Naive thymus-derived CD8-positive, alpha-beta T cell (primary cell): ENCODE data around the gene HRK. TPM values are rescaled to one million over a fixed set of nuclear protein-coding genes. Genes with fewer than 3 reads are reported as not detected.

Experiments used
- ATAC-seq, 2 donors: fragments of 150-1000 bp; cut with Tn5 transposase in 1 of 2; sonication (Bioruptor Pico), chemical (Tn5 transposase) in 1 of 2; 1 replicate in 1 of 2; 2 replicates in 1 of 2; pipeline ENCODE4 v1.10.0; 2021; ENCODE audit warnings: mild to moderate bottlenecking in 2 of 2, moderate library complexity in 2 of 2
- POLR2A ChIA-PET: fragments of 350-600 bp; sonication (Branson Sonifier 250); formaldehyde crosslinking; loops from one replicate; lab custom pipeline; 2021; ENCODE audit warnings: antibody characterized with exemption; lab: Charles Lee
- DNase-seq, 10 donors: peaks; one replicate each; pipeline versions ENCODE4 v3.0.0 to v3.0.0-alpha.2; 2020 to 2022
- H3K27ac Mint-ChIP-seq, 10 donors: one replicate each; pipeline ENCODE4 v1.8.0; 2020 to 2022; ENCODE audit warnings: mild to moderate bottlenecking in 10 of 10, mixed read lengths in 10 of 10, moderate library complexity in 4 of 10, inconsistent platforms in 1 of 10
- H3K27me3 Mint-ChIP-seq, 5 donors: one replicate each; pipeline ENCODE4 v1.8.0; 2021 to 2022; ENCODE audit warnings: mixed read lengths in 5 of 5
- H3K36me3 Mint-ChIP-seq, 3 donors: one replicate each; pipeline ENCODE4 v1.8.0; 2020 to 2022; ENCODE audit warnings: mixed read lengths in 3 of 3, mild to moderate bottlenecking in 2 of 3, inconsistent platforms in 1 of 3
- H3K4me1 Mint-ChIP-seq, 4 donors: one replicate each; pipeline ENCODE4 v1.8.0; 2021 to 2022; ENCODE audit warnings: mixed read lengths in 4 of 4
- H3K4me3 Mint-ChIP-seq, 10 donors: one replicate each; pipeline ENCODE4 v1.8.0; 2020 to 2022; ENCODE audit warnings: mild to moderate bottlenecking in 10 of 10, mixed read lengths in 10 of 10, moderate library complexity in 6 of 10, inconsistent platforms in 1 of 10
- H3K9me3 Mint-ChIP-seq, 9 donors: one replicate each; pipeline ENCODE4 v1.8.0; 2020 to 2022; ENCODE audit warnings: mixed read lengths in 9 of 9, mild to moderate bottlenecking in 3 of 9, inconsistent platforms in 1 of 9, moderate library complexity in 1 of 9
- polyA plus RNA-seq, 3 donors: library from polyadenylated mRNA; unstranded; fragments of 300-500 nt; fragmentation: Illumina TruSeq; gene quantifications; one replicate each; pipeline ENCODE4 v1.2.3, GENCODE V29; 2021
- total RNA-seq, 8 experiments: library from RNA in 2 of 8; stranded (reverse) in 2 of 8; gene quantifications; one replicate each; pipeline ENCODE4 v1.2.3 and lab custom pipeline; 2021 to 2026

The HRK gene
- total and polyA plus RNA-seq, 5 experiments from 2014 or later = 0.13 to 0.30 TPM; not detected in 3

DNA sequence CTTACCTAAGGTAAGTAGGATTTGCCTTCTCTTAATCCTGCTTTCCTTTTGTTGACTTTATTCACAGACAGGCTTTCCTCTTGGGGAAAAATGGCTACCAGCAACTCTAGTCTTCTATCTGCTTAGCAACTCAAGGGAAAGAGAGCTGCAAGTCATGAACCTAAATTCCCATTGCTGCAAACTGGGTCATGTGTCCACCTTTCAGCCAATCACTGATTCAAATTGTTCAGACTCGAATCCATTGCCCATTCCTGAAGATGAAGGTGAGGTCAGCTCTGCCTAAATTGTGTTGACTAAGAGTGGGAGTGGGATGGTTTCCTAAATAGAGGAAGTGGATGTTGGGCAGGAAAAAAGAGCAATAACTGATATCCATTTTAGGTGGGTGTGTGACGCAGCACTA lies 37.2 kb upstream of the HRK start:
- H3K36me3 Mint-ChIP-seq = peaks cover 0 to 15% (median 8%) of the 10 kb centered on the region in 3 donors
- POLR2A ChIA-PET = no interaction called here
- H3K9me3 Mint-ChIP-seq = no peaks in the 10 kb centered on the region

DNA sequence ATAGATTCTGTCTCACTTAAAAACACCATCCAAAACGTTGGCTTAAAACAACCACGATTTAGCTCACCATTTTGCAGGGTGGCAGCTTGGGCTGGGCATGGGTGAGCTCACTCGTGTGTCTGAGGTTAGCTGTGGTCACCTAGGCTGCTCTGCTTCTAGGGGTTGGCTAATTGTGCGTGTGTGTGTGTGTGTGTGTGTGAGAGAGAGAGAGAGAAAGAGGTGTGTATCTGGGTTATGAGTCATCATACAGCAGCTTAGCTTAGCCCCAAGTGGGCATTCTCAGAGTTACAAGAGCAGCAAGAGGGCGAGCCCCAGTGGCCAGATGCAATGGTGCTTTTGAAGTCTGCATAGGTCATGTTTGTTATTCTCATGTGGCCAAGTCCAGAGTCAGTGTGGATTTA lies 35.5 kb upstream of the HRK start:
- peak overlapping the region in 2 of 10 donors; percentile 73 to 84 for H3K27ac Mint-ChIP-seq
- no peaks in the 10 kb centered on the region for H3K9me3 Mint-ChIP-seq
- H3K27me3 Mint-ChIP-seq = no peaks in the 10 kb centered on the region
- peak in 2 of 10 donors; percentile 29 to 30 for DNase-seq
- peak in 1 of 2 donors; percentile 28 for ATAC-seq
- H3K36me3 Mint-ChIP-seq = peaks cover 0 to 15% (median 8%) of the 10 kb centered on the region in 3 donors
- H3K4me3 Mint-ChIP-seq = peak overlapping the region in 2 of 10 donors; percentile 29 to 72
- H3K4me1 Mint-ChIP-seq = peaks cover 38 to 84% (median 82%) of the 10 kb centered on the region in 4 donors
- POLR2A ChIA-PET = no interaction called here

More for the DNA sequence above, 37.2 kb upstream of the HRK start:
- Mint-ChIP-seq H3K27ac (peak overlapping the region in 2 of 10 donors; percentile 26 to 37), H3K27me3 (no peaks in the 10 kb centered on the region), H3K4me1 (peaks cover 39 to 83% (median 81%) of the 10 kb centered on the region in 4 donors), H3K4me3 (no peak overlapping the region)
- DNase-seq (no peak), ATAC-seq (no peak)

DNA sequence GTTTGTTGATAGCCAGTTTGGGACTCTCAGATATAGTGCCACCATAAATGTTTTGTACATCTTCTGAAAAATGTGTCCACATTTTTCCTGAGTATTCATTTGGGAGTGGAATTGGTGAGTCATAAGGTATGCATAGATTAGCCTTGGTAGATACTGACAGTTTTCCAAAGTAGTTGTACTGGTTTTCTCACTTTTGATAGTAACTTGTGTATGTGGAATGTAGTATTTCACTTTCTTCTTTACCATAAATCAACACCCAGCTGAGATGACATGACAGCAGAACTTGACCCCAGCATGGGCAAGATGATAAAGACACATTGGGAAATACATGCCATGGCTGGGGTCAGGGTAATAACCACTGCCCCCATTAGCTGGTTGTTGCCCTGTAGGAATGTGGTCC lies 34.9 kb upstream of the HRK start:
- ATAC-seq (no peak), DNase-seq (no peak)
- H3K4me3 Mint-ChIP-seq = no peak overlapping the region
- POLR2A ChIA-PET = no interaction called here
- H3K9me3 Mint-ChIP-seq = no peaks in the 10 kb centered on the region
- peak overlapping the region in 1 of 10 donors; percentile 84 for H3K27ac Mint-ChIP-seq
- peaks cover 0 to 15% (median 8%) of the 10 kb centered on the region in 3 donors for H3K36me3 Mint-ChIP-seq
- no peaks in the 10 kb centered on the region for H3K27me3 Mint-ChIP-seq
- H3K4me1 Mint-ChIP-seq = peaks cover 40 to 85% (median 82%) of the 10 kb centered on the region in 4 donors

DNA sequence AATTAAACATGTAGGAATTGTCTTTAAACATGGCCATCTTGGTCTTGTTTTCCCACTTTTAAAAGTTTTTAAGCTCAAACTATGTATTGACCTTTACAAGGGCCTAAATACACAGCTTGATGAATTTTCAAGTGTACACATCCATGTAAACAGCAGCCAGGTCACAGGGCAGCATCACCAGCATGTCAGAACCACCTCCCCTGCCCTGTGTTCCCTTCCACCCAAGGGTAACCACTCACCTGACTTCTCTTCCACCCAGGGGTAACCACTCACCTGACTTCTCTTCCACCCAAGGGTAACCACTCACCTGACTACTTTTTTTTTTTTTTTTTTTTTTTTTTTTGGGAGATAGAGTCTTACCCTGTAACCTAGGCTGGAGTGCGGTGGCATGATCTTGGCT lies 34.1 kb upstream of the HRK start:
- Mint-ChIP-seq H3K27me3 (no peaks in the 10 kb centered on the region), H3K36me3 (peaks cover 0 to 15% (median 8%) of the 10 kb centered on the region in 3 donors), H3K4me3 (no peak overlapping the region), H3K9me3 (no peaks in the 10 kb centered on the region), H3K4me1 (peaks cover 37 to 80% (median 78%) of the 10 kb centered on the region in 4 donors), H3K27ac (no peak overlapping the region)
- POLR2A ChIA-PET = interaction anchor here (0.7 kb wide), 2 partner anchors 17 to 30 kb away, joined by 6 to 7 read pairs; no protein-coding TSS in a partner anchor
- DNase-seq (no peak), ATAC-seq (no peak)

DNA sequence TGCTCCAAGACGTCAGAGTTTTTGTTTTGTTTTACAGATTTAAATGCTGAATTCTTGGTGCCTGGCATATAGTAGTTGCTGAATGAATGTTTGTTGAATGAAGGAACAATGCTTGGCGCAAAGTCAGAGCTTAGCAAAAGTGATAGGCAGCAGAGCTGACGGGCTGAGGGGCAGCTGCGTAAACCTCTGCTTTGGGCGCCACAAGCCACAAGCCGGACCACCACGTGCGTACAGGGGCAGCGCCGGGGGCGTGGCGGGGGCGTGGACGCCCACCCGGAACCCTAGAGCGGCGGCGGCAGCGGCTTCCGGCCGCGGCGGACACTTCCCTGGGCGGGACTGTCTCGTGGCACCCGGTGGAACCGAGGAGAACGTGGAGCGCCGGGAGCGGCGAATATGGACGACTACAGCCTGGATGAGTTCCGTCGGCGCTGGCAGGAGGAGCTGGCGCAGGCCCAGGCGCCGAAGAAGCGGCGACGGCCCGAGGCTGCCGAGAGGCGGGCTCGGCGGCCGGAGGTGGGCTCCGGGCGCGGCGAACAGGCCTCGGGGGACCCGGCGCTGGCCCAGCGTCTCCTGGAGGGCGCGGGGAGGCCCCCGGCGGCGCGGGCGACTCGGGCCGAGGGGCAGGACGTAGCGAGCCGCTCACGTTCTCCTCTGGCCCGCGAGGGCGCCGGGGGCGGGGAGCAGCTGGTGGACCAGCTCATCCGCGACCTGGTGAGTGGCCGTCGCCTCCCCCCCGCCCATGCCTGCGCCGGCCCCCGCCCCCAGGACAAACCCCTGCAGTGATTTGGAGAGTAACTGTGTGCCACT lies 29.6 kb upstream of the HRK start, which contains the start of gene FBXW8:
Gene FBXW8, plus strand, starts transcription at position 306 of the 807 bp plus-strand sequence. Its CDS starts 88 bp downstream, at position 394.
- peaks cover 0 to 8% (median 6%) of the 10 kb centered on the region in 3 donors for H3K36me3 Mint-ChIP-seq
- POLR2A ChIA-PET = interaction anchor here (0.5 to 2.9 kb wide), 3 partner anchors 9 to 1445 kb away, joined by 3 to 10 read pairs (median 3); no protein-coding TSS in a partner anchor
- H3K9me3 Mint-ChIP-seq = no peaks in the 10 kb centered on the region
- H3K27me3 Mint-ChIP-seq = no peaks in the 10 kb centered on the region
- DNase-seq = peak; percentile 29 to 76 (median 56)
- peaks cover 18 to 41% (median 38%) of the 10 kb centered on the region in 4 donors for H3K4me1 Mint-ChIP-seq
- peak within 1 kb of the TSS; percentile 86 to 99 (median 95) for H3K4me3 Mint-ChIP-seq
- ATAC-seq = peak; percentile 87 to 90
- peak within 1 kb of the TSS; percentile 78 to 97 (median 90) for H3K27ac Mint-ChIP-seq

DNA sequence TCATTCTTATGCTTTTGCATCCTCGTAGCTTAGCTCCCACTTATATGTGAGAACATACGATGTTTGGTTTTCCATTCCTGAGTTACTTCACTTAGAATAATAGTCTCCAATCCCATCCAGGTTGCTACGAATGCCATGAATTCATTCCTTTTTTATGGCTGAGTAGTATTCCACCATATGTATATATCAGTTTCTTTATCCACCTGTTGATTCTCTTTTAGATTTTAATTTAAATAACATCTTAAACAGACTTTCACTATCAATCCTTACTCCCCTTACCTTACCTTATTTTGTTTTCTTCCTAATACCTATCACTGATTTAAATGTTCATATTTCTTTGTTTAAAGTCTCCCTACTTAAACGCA lies 29.0 kb upstream of the HRK start:
- no peak for ATAC-seq
- DNase-seq = no peak
- Mint-ChIP-seq H3K36me3 (peaks cover 0 to 5% (median 2%) of the 10 kb centered on the region in 3 donors), H3K27ac (peak overlapping the region in 9 of 10 donors; percentile 78 to 96 (median 88)), H3K4me3 (peak overlapping the region; percentile 86 to 99 (median 95)), H3K27me3 (no peaks in the 10 kb centered on the region), H3K4me1 (peaks cover 15 to 37% (median 32%) of the 10 kb centered on the region in 4 donors), H3K9me3 (no peaks in the 10 kb centered on the region)
- POLR2A ChIA-PET = interaction anchor here (2.9 kb wide), 1 partner anchor 14 kb away, joined by 10 read pairs; no protein-coding TSS in a partner anchor

DNA sequence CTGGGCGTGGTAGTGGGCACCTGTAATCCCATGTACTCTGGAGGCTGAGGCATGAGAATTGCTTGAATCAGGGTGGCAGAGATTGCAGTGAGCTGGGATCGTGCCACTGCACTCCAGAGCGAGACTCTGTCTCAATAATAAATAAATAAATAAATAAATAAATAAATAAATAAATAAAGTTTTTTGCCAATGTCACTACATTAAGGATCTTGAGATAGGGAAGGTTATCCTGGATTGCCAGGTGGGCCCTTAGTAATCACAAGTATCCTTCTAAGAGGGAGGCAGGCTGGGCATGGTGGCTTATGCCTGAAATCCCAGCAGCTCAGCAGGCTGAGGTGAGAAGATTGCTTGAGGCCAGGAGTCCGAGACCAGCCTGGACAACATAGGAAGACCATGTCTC lies 25.0 kb upstream of the HRK start:
- H3K36me3 Mint-ChIP-seq = no peaks in the 10 kb centered on the region
- ATAC-seq (no peak), DNase-seq (no peak)
- H3K4me3 Mint-ChIP-seq = no peak overlapping the region
- H3K9me3 Mint-ChIP-seq = no peaks in the 10 kb centered on the region
- H3K27me3 Mint-ChIP-seq = peaks cover 6 to 29% (median 8%) of the 10 kb centered on the region in 5 donors
- H3K27ac Mint-ChIP-seq = no peak overlapping the region
- peaks cover 4 to 8% (median 6%) of the 10 kb centered on the region in 4 donors for H3K4me1 Mint-ChIP-seq
- POLR2A ChIA-PET = no interaction called here

DNA sequence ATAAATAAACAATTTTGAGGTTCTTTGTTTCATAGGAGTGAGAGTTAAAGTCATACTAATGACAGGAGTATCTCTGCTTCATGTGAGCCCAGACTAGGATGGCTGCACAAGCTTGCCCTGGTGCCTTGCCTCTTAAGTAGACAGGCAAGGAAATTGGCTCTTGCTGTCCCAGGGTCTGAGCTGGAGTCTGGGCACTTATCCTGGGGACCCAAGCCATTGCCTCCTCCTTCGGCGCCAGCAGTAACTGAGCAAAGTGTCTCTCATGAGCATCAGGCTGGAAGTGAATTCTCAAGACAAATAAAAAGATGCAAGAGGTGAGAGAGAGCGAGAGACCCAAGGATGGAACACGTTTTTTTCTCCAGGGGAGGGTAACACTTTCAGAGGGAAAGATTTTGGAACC lies 22.6 kb upstream of the HRK start:
- ATAC-seq (no peak), DNase-seq (no peak)
- POLR2A ChIA-PET = no interaction called here
- no peaks in the 10 kb centered on the region for H3K9me3 Mint-ChIP-seq
- H3K4me1 Mint-ChIP-seq = peaks cover 0 to 6% (median 0%) of the 10 kb centered on the region in 4 donors
- peaks cover 8 to 47% (median 16%) of the 10 kb centered on the region in 5 donors for H3K27me3 Mint-ChIP-seq
- H3K4me3 Mint-ChIP-seq = no peak overlapping the region
- no peaks in the 10 kb centered on the region for H3K36me3 Mint-ChIP-seq
- H3K27ac Mint-ChIP-seq = peak overlapping the region in 2 of 10 donors; percentile 31 to 32

DNA sequence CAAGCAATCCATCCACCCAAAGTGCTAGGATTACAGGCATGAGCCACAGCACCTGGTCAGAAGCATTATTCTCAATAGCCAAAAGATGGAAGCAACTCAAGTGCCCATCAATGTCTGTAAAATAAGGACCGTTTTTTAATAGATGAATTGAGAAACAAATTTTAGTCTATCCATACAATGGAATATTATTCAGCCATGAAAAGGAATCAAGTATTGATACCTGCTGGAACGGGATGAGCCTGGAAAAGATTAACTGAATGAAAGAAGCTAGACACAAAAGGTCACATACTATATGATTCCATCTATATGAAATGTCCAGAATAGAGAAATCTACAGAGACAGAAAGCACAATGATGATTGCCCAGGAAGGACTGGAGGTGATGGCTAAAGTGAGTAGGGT lies 20.4 kb upstream of the HRK start:
- Mint-ChIP-seq H3K4me3 (no peak overlapping the region), H3K36me3 (no peaks in the 10 kb centered on the region), H3K27me3 (peaks cover 8 to 55% (median 22%) of the 10 kb centered on the region in 5 donors), H3K9me3 (no peaks in the 10 kb centered on the region), H3K27ac (no peak overlapping the region), H3K4me1 (peaks cover 0 to 6% (median 0%) of the 10 kb centered on the region in 4 donors)
- POLR2A ChIA-PET = no interaction called here
- ATAC-seq (no peak), DNase-seq (no peak)

DNA sequence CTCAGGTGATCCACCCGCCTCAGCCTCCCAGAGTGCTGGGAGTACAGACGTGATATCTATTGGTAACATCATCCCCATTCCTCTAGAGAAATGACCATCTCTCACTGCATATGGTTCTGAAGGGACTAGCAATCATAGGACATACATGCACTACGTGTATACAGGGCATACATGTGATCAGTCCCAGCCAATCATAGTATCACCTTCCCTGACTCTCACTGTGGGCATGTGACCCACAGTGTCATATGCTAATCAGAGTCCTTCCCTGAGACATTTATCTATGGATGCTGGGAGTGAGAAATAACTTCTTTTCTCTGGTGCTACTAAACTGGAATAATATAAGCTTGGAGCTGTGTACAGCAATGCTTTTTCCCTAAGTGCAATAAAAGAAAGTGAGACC lies 17.4 kb upstream of the HRK start:
- DNase-seq (no peak), ATAC-seq (no peak)
- Mint-ChIP-seq H3K4me1 (peaks cover 0 to 3% (median 0%) of the 10 kb centered on the region in 4 donors), H3K36me3 (no peaks in the 10 kb centered on the region), H3K9me3 (no peaks in the 10 kb centered on the region), H3K4me3 (no peak overlapping the region), H3K27ac (no peak overlapping the region), H3K27me3 (peaks cover 3 to 57% (median 21%) of the 10 kb centered on the region in 5 donors)
- POLR2A ChIA-PET = interaction anchor here (0.6 kb wide), 1 partner anchor 17 kb away, joined by 7 read pairs; no protein-coding TSS in a partner anchor

DNA sequence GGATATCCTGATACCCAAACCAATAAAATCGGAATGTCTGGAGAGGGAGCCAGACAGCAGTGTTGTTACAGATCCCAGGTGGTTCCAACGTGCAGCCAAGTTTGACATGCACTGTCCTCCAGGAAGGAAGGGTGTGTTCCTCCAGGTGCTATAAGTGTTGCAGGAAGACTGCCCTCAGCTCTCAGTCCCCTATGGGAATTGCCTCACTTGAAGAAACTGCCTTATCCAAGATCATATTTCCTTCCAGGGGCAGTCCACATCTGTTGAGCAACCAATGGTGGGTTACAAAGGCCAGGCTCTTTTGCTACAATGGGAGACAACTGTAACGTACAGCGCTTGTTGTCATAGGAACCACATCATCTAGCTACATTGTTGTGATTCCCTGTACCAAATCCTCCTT lies 16.2 kb upstream of the HRK start:
- POLR2A ChIA-PET = no interaction called here
- H3K27me3 Mint-ChIP-seq = peaks cover 3 to 47% (median 18%) of the 10 kb centered on the region in 5 donors
- no peaks in the 10 kb centered on the region for H3K9me3 Mint-ChIP-seq
- no peak overlapping the region for H3K27ac Mint-ChIP-seq
- no peak overlapping the region for H3K4me3 Mint-ChIP-seq
- ATAC-seq (no peak), DNase-seq (no peak)
- peaks cover 0 to 3% (median 0%) of the 10 kb centered on the region in 4 donors for H3K4me1 Mint-ChIP-seq
- no peaks in the 10 kb centered on the region for H3K36me3 Mint-ChIP-seq

DNA sequence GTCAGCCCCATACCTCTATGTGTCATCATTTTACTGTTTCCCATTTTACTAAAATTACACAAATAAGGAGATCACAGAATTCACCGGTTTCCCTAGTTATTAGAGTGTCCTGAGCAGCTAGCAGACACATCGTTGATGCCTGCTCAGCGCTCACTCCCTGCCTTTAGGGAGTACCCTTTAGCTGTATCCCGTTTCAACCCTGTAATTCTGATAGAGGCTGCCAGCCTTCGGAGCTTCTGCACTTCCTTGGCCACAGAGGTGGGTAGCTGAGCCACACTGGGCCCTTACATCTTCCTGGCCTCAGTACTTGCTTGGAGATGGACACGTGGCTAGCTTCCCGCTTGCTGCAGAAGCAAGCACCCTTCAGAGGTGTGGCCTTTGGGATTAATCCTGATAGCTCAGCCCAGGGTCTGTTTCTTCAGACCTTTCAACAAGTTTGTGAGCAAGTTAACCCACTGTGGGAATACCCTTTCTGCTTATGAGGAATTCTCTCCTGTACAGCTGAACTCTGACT lies 15.2 kb upstream of the HRK start:
- no peak for DNase-seq
- H3K4me3 Mint-ChIP-seq = no peak overlapping the region
- H3K36me3 Mint-ChIP-seq = no peaks in the 10 kb centered on the region
- POLR2A ChIA-PET = no interaction called here
- H3K27me3 Mint-ChIP-seq = peaks cover 2 to 37% (median 16%) of the 10 kb centered on the region in 5 donors
- H3K27ac Mint-ChIP-seq = no peak overlapping the region
- no peak for ATAC-seq
- H3K4me1 Mint-ChIP-seq = peaks cover 0 to 3% (median 0%) of the 10 kb centered on the region in 4 donors
- H3K9me3 Mint-ChIP-seq = no peaks in the 10 kb centered on the region

DNA sequence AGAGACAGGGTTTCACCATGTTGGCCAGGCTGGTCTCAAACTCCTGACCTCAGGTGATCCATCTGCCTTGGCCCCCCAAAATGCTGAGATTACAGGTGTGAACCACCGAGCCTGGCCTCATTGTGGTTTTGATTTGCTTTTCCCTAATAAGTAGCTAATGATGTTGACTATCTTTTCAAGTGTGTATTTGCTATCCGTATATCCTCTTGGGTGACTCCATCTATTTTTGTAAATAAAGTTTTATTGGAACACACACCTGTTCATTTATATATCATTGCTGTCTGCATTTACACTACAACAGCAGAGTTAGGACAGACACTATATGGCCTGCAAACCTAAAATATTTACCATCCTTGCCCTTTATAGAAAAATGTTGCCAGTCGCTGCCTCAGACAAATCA lies 13.7 kb upstream of the HRK start:
- Mint-ChIP-seq H3K4me3 (no peak overlapping the region), H3K27ac (no peak overlapping the region), H3K36me3 (peaks cover 0 to 2% (median 0%) of the 10 kb centered on the region in 3 donors), H3K9me3 (no peaks in the 10 kb centered on the region), H3K4me1 (no peaks in the 10 kb centered on the region), H3K27me3 (peaks cover 0 to 24% (median 11%) of the 10 kb centered on the region in 5 donors)
- DNase-seq = no peak
- POLR2A ChIA-PET = no interaction called here
- no peak for ATAC-seq
